Breast epithelium (tissue), 3 donors: ENCODE data around the gene EIF4G1.

Source experiments
- CTCF ChIP-seq, 3 donors: fragments of 450-650 bp; IDR thresholded peaks; one replicate each; pipeline ENCODE4 v1.5.1; 2016 to 2017; ENCODE audit warnings: antibody characterized with exemption in 3 of 3, mild to moderate bottlenecking in 3 of 3, moderate library complexity in 3 of 3
- POLR2A ChIP-seq: fragments of 450-650 bp; IDR thresholded peaks from one replicate; pipeline ENCODE4 v1.6.1; 2016; ENCODE audit warnings: antibody characterized with exemption, mild to moderate bottlenecking, moderate library complexity

- no peak for TF ChIP-seq POLR2A
- no peak for TF ChIP-seq CTCF (IDR thresholded peaks at IDR 0.05)
Measured at GRCh38 chr3:184372911-184373310, 58.5 kb downstream of the EIF4G1 start.
